DMS153 treated with DMSO at 0.1 percent for 48 hours (cell line): ENCODE results near the gene LIPN.
A peak's percentile ranks its signal among the peaks of the same experiment; 100 is the strongest.

Experiments used
- DNase-seq: peaks from one replicate; lab custom pipeline; 2025; ENCODE audit not compliant: unreplicated experiment; lab: John Stamatoyannopoulos, UW

LIPN gene

GRCh38 chr10:88782222-88782621, 22.4 kb downstream of the LIPN start:
- no peak for DNase-seq

- DNase-seq: no peak
These were observed 23.9 kb downstream of the LIPN start for GRCh38 chr10:88783724-88784123.

GRCh38 chr10:88786032-88786770, 26.4 kb downstream of the LIPN start:
- DNase-seq: no peak

GRCh38 chr10:88787463-88787862, 27.6 kb downstream of the LIPN start:
- no peak for DNase-seq

GRCh38 chr10:88788924-88789323, 29.1 kb downstream of the LIPN start:
- no peak for DNase-seq

- DNase-seq: no peak
These were observed 32.1 kb downstream of the LIPN start for GRCh38 chr10:88791924-88792323.

GRCh38 chr10:88792661-88793060, 32.8 kb downstream of the LIPN start:
- DNase-seq: no peak

GRCh38 chr10:88793712-88794299, 34.0 kb downstream of the LIPN start:
- no peak for DNase-seq

- DNase-seq: no peak
These were observed 34.9 kb downstream of the LIPN start for GRCh38 chr10:88794731-88795130.

- no peak for DNase-seq
These were observed 40.6 kb downstream of the LIPN start for GRCh38 chr10:88800152-88801125.

GRCh38 chr10:88802523-88803285, 42.9 kb downstream of the LIPN start, which contains the start of gene LIPM:
Gene LIPM (plus strand): TSS chr10:88802730. CDS start chr10:88802897, 167 bp downstream.
- no peak for DNase-seq

GRCh38 chr10:88803641-88804040, 43.8 kb downstream of the LIPN start:
- no peak for DNase-seq

GRCh38 chr10:88804083-88804812, 44.4 kb downstream of the LIPN start:
- DNase-seq: no peak

- DNase-seq: no peak
These were observed 45.5 kb downstream of the LIPN start for GRCh38 chr10:88805361-88805760.

GRCh38 chr10:88805924-88806323, 46.1 kb downstream of the LIPN start:
- DNase-seq: no peak

- no peak for DNase-seq
These were observed 49.8 kb downstream of the LIPN start for GRCh38 chr10:88809621-88810020.

GRCh38 chr10:88810196-88810961, 50.6 kb downstream of the LIPN start:
- DNase-seq: peak; percentile 67

- DNase-seq: no peak
These were observed 53.4 kb downstream of the LIPN start for GRCh38 chr10:88813200-88813599.

GRCh38 chr10:88819290-88819689, 59.5 kb downstream of the LIPN start:
- no peak for DNase-seq
